HT1080 (cell line): Measurements from ENCODE around the gene IP6K3. TPM values are rescaled to one million over a fixed set of nuclear protein-coding genes. Genes with fewer than 3 reads are reported as not detected.

Experiments
- DNase-seq: peaks from one replicate; pipeline ENCODE4 v3.0.0-alpha.2; 2015; ENCODE audit warnings: low read depth
- total RNA-seq: library from RNA; depleted of rRNA; stranded (reverse); fragments of >200 nt; shearing (Covaris generic); gene quantifications from 2 replicates; pipeline ENCODE4 v1.2.3, GENCODE V29; 2014

The IP6K3 gene
- total RNA-seq, 1 experiment from 2014 or later: not detected

DNA sequence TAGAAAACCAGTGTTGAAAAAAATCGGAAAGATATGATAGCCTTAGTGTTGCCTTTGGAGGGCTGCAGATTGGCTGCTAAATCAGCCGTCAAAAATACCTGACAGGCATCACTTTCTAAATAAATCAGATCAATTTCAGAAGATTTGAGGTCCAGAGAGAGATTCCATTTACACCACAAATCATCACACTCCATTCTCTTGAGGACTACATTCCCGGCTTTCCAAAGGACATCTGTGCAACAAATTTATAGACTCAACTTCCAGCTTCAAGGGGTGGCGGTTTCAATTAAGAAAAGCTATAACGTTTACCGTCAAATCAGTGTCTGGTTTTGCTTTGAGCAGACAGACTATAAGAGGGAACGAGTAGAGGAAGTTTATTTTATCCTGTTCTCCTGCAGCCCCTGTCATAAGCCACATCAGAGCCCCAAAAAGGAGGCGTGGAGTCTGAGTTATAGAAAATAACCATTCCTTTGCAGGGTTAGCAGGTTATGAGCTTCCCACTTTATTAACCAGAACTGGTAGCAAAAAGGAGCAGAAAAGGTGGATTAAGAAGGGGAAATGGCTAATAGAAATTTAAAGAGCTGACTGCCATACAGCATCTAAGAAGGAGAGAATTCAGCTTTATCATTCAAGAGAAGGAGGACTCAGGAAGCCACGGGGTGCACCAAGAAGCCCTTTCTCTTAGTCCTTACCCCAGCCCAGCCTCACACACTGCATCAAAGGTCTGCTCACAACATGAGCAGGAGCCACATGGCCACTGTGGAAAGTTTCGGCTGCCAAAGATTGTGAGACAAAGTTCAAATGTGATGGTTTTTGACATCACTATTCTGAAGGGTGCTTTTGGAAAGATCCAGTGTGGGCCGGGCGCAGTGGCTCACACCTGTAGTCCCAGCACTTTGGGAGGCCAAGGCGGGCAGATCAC lies 22.3 kb downstream of the IP6K3 start:
- no peak for DNase-seq

GRCh38 chr6:33723371-33724085 lies 23.2 kb downstream of the IP6K3 start:
- no peak for DNase-seq

DNA sequence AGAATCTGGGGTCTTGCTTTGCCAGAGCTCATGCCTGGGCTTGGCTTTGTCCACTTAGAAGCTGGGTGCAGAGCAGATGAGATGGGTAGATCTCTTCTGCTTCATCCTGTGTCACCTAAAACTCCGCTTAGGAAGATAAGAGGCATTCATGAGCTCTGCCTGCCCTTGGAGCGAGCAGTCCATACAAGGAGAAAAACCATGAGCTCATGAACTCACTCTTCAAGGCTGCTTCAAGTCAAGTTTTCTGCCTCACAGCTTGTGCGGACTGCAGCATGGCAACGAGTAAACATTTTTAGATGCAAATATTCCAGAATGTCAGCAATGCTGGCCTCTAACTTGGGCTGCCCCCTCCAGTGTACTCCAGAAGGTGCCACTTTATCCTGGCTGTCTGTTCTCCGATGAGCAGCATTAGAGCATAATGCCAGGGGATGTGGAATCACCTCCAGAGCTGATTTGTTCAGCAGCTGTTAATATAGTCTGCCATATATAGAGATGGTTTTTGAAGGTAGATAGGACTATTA lies 24.5 kb downstream of the IP6K3 start:
- DNase-seq: no peak

GRCh38 chr6:33721508-33721907 lies 25.2 kb downstream of the IP6K3 start:
- DNase-seq: no peak

- DNase-seq: no peak
Measured at GRCh38 chr6:33720998-33721397, 25.7 kb downstream of the IP6K3 start.

DNA sequence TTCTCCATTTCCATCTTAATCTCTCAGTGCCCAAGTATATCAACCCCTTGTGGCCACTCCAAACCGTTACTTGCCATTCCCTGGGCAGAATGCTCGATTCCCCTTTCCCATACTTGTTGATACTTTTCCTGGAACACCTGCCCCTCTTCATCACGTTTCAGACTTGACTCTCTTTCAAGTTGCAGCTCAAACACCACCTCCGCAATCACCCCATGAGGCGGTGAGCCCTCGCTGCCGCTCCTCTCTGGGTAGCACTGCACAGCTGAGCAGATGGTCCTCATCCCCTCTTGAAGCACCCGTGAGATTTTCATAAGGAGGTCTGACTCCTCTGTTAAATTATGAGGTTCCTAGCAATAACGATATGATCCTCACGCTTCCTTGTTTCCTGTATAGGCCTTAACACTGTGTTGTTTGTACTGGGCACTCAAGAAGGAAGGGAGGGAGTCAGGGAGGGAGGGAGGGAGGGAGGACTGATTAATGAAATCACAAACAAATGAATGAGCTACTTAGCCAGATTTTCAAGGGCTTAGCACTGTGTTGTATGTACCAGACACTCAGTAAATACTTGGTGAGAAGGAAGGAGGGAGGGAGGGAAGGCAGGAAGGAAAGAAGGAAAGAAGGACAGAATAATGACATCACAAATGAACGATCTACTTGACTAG lies 27.2 kb downstream of the IP6K3 start:
- DNase-seq: no peak

DNA sequence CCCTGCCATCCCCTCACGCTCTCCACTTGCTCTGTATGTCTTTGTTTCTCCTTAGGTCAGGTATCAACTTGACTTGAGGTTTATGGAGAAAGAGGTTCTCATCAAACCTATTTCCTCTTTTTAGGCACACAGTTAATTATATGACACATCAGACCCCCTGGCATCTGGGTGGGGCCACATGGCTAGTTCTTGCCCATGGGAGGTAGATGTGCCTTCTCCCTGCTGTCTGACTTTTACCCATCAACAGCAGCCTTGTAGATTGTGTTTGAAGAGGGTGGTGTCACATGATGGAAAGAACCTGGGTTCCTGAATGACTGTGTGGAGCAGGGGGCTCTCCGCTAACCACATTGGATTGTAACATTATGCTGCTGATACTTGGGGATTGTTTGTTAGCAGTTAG lies 28.0 kb downstream of the IP6K3 start:
- no peak for DNase-seq

DNA sequence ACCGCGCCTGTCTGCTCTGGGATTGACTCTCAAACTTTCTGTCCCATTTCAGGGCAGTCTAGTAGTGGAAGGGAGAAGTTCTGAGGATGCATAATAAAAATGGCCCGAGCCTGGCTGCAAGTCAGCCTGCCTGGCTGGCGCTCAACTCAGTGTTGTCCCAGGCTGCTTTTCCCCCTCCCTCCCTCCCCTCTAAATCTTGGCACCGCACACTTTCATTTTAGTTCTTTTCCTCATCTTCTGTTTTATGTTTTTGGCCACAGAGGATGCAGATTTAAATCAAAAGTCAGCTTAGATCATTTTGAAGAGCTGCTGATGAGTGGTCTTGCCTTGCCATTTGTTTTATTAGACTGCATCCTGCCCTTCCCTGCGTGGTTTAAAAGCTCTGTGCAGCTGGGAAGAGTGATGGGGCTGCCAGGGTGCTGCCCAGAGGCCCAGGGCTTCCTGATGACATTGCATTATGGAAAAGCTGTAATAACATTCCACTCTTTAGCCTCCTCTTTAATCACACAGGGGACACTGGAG lies 28.7 kb downstream of the IP6K3 start:
- no peak for DNase-seq

- no peak for DNase-seq
Measured at GRCh38 chr6:33716890-33717632, 29.6 kb downstream of the IP6K3 start.

DNA sequence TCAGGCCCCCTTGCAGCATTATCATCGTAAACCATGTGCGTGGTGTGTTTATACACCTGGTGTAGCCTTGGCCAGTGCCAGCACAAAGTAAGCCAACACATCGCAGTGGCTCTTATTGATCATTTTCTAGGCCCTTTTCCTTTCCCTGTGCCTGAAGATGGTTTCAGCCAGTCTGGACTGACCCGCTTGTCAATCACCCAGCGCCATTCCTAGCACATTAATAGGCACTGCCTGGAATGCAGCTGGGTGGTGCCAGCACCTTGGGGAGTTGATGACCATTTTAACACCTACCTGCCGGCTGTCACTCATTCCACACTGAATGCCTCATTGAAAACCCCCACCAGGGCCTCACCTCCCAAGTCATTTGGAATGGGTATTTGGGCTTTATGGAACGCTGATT lies 30.3 kb downstream of the IP6K3 start:
- no peak for DNase-seq

- DNase-seq: no peak
Measured at GRCh38 chr6:33714385-33715040, 32.2 kb downstream of the IP6K3 start.

- no peak for DNase-seq
Measured at GRCh38 chr6:33713786-33714185, 32.9 kb downstream of the IP6K3 start.

DNA sequence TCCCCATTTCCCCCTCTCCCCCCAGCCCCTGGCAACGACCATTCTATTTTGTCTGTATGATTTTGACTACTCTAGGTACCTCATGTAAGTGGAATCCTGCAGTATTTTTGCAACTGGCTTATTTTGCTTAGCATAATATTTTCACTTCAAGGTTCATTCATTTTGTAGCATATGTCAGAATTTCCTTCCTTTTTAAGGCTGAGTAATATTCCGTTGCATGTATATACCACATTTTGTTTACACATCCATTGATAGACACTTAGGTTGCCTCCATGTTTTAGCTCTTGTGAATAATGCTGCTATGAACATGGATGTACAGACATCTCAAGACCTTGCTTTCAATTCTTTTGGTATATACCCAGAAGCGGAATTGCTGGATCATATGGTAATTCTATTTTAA lies 33.8 kb downstream of the IP6K3 start:
- no peak for DNase-seq

DNA sequence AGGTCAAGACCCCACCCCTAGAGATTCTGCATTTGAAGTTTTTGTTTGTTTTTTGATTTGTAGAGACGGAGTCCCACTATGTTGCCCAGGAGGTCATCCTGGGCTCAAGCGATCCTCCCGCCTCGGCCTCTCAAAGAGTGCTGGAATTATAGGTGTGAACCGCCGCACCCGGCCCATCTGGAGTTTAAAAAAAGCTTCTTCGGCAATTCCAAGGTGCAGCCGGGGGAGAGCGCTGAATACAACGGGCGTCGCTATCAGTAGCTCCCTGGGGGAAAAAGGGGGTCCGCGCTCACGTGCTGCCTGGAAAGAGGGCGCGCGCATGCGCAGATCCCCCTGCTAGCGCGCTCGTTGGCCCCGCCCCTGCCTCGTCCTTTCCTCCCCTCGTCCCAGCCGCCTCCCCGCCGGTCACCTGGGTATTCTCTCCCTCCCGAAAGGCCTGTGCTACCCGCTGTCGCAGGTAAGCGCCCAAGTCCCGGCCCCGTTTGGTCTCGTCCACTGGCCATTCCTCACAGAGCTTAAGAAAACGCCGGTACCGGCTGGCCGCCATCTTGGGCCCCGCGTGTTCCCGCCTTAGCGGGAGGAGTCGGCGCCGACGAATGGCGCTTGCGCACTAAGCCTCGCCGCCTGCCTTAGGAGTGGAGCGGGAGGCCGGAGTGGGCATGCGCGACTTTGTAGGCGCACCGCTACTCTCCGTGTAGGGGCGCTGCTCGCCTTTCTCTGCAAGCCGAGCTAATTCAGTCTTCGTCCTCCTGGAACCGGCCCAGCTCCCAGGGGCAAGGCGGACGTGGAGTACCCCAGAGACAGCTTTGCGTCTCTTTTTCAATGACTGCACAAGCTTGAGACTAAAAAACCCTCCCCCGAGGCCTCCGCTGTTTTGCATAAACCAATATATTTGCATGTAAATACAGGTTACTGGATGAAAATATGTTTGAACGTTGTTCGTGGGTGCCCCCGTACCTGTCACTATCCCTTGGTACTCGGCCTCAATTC lies 35.3 kb downstream of the IP6K3 start, which contains the start of gene UQCC2:
Gene UQCC2 (minus strand): TSS at position 561 of the 990 bp plus-strand sequence. CDS start 14 bp downstream, at position 547.
- peak; percentile 91 for DNase-seq

DNA sequence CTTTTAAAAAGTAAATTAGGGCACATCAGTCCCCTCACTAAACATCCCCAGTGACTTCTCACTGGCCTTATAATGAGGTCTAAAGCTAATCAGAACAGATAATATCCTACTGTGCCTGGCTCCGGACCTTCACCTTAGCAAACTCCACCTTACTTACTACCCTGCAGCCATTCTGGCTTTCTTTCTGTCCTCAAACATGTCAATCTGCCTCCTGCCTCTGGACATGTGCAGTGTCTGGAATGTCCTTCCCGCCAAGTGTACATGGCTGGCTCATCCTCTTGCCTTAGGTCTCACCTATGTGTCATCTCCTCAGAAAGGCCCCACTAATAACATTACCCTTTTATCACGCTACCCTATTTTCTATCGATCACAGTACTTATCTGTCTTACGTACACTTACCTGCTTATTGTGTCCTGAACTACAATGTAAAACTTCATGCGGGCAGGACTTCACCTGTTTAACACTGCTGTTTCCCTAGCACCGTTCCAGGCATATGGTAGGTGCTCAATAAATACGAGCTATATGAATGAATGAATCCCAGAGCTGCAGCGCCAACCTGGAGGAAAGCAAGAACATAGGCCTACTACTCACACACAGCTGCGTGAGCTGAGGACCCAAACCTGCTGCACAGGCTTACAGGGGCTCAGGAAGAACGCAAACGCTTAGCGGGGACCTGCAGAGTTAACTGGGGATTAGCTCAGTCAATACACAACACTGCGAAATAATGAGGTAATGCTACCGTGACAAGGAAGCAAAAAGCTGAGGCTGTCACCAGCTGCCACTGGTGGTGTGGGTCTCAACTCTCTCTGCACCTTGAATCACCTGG lies 36.2 kb downstream of the IP6K3 start:
- DNase-seq: no peak

DNA sequence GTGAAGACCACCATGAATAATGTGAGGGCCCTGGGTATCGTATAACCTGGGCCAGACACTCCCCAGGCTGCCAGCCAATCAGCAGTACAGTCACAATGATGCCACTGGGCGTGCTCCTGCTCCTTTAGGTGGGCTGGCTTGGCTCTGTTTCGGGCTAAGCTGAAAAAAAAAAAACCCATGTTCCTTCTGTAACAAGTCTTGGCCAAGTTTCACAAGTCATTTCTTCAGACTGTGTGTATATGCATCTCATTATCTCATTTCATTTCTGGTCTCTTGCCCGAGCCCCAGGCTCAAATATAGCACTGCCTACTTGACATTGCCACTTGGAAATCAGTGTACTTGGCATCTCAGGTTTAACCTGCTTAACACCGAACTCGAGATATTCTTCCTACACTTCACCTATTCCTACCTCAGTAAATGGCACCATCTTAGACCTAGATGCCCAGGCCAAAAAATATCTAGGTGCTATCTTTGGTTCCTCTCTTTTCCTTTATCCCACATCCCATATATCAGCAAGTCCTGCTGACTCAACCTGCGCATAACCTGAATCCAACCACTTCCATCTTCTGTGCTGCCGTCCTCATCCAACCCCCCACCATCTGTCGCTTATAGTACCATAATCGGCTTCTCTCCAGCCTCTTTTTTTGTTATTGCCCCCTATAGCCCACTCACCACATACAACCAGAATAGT lies 37.0 kb downstream of the IP6K3 start:
- no peak for DNase-seq

DNA sequence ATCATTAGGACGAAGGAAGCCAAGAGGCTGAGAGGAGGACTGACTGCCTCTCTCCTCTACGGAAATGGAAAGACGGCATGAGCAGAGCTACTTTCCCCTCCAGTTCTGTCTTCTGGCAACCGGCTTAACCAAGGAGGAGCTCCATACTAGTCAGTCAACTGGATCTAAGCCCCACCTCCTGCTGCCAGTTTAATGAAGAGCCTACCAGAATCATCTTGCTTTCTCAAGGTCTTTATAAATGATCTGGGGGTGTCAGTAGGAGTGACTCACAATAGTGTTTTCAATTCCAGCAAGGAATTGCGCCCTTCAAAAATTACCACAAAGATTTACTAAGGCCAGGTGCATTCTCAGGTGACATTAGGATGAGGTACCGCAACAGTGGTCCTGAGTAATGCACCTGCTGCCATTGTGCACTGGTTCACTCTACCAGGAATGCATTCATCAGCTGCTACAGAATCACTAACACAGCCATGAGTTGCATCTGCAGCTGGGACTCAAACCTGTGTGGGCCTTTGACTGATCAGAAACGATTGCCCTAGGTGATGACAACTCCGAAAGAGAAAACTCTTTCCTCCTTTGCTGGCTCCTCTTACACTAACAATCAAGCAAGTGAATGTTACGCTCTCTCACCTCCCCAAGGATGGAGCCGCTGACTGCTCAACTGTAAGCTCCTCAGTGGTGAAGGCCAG lies 38.0 kb downstream of the IP6K3 start:
- no peak for DNase-seq
